Measurements from ENCODE around the gene HVCN1. TPM values are rescaled to one million over a fixed set of nuclear protein-coding genes. Genes with fewer than 3 reads are reported as not detected.
"Not testable (repeated sequence)": the region's sequence is repeated elsewhere in the genome, so short reads cannot be mapped to it uniquely, and the experiment has no call there.

Gene HVCN1
- 10 to 100 TPM in 1 of 2 donors, 1 to 10 TPM in 1; 9.2 to 12.4 TPM for total RNA-seq
- 10 to 100 TPM in 1 of 2 donors, 1 to 10 TPM in 1; 9.1 to 16.7 TPM for polyA plus RNA-seq
- long read RNA-seq, donor 1, partial matches to known transcripts: 0 of 3 reads
- long read RNA-seq, donor 1, other reads (novel, unspliced or antisense): 0 of 3 reads
- long read RNA-seq, donor 2, partial matches to known transcripts: 0 of 1 reads
- long read RNA-seq, donor 2, other reads (novel, unspliced or antisense): 0 of 1 reads
- long read RNA-seq, donor 3: 0 reads
- long read RNA-seq, donor 4, partial matches to known transcripts: 0 of 3 reads
- long read RNA-seq, donor 4, other reads (novel, unspliced or antisense): 0 of 3 reads
- long read RNA-seq, donor 5, partial matches to known transcripts: 0 of 3 reads
- long read RNA-seq, donor 5, other reads (novel, unspliced or antisense): 0 of 3 reads

- peak within 1 kb of the TSS; percentile 2 to 83 for H3K27ac ChIP-seq (ENCODE audit: low read depth in 1 of 2, low read length in 1 of 2)
- peaks cover 0 to 37% (median 14%) of the 10 kb centered on the region in 5 donors for H3K4me1 ChIP-seq (ENCODE audit: control insufficient read depth in 5 of 5, insufficient read depth in 5 of 5, low read length in 5 of 5)
- TF ChIP-seq CTCF (IDR thresholded peaks at IDR 0.05; ENCODE audit: control extremely low read depth, extremely low read depth): no peak
- H3K9ac ChIP-seq (ENCODE audit: insufficient read depth in 1 of 2, low read length in 2 of 2): peak within 1 kb of the TSS; percentile 46 to 50
- peaks cover 0 to 3% (median 0%) of the 10 kb centered on the region in 4 donors for H3K36me3 ChIP-seq (ENCODE audit: control insufficient read depth in 4 of 4, insufficient read depth in 4 of 4, low read length in 4 of 4)
- peaks cover 0 to 3% (median 0%) of the 10 kb centered on the region in 4 donors for H3K9me3 ChIP-seq (ENCODE audit: control insufficient read depth in 4 of 4, insufficient read depth in 3 of 4, low read length in 3 of 4)
- ATAC-seq (ENCODE audit: insufficient read depth, low FRiP score): peak; percentile 60
- 6 to 9% methylated on average over 40 to 64 of the region's 64 CpGs for WGBS, 2 donors
- H3K4me3 ChIP-seq: peak within 1 kb of the TSS; percentile 74
- peak in 1 of 3 donors; percentile 12 for DNase-seq
- H3K27me3 ChIP-seq (ENCODE audit: control insufficient read depth in 3 of 3, insufficient read depth in 3 of 3, low read length in 2 of 3): no peaks in the 10 kb centered on the region
These were observed at the start of gene HVCN1 for GRCh38 chr12:110688446-110689280. Gene HVCN1, minus strand, starts transcription at chr12:110689115. Its CDS starts 5,870 bp downstream, at chr12:110683245.

- Histone ChIP-seq H3K4me1 (ENCODE audit: control insufficient read depth in 5 of 5, insufficient read depth in 5 of 5, low read length in 5 of 5) (peaks cover 4 to 35% (median 23%) of the 10 kb centered on the region in 5 donors), H3K27me3 (ENCODE audit: control insufficient read depth in 3 of 3, insufficient read depth in 3 of 3, low read length in 2 of 3) (no peaks in the 10 kb centered on the region), H3K4me3 (no peak overlapping the region), H3K9ac (ENCODE audit: insufficient read depth in 1 of 2, low read length in 2 of 2) (no peak overlapping the region), H3K36me3 (ENCODE audit: control insufficient read depth in 4 of 4, insufficient read depth in 4 of 4, low read length in 4 of 4) (peaks cover 2 to 11% (median 7%) of the 10 kb centered on the region in 4 donors), H3K9me3 (ENCODE audit: control insufficient read depth in 4 of 4, insufficient read depth in 3 of 4, low read length in 3 of 4) (no peaks in the 10 kb centered on the region), H3K27ac (ENCODE audit: low read depth in 1 of 2, low read length in 1 of 2) (no peak overlapping the region)
- no peak for TF ChIP-seq CTCF (IDR thresholded peaks at IDR 0.05; ENCODE audit: control extremely low read depth, extremely low read depth)
- WGBS, 2 donors: 81 to 90% methylated on average over 3 of the region's 3 CpGs
- no peak for ATAC-seq (ENCODE audit: insufficient read depth, low FRiP score)
- no peak for DNase-seq
These were observed 48.6 kb upstream of the HVCN1 start for GRCh38 chr12:110737532-110737931.

GRCh38 chr12:110737016-110737415 lies 48.1 kb upstream of the HVCN1 start:
- not testable (repeated sequence) for ATAC-seq (ENCODE audit: insufficient read depth, low FRiP score); H3K9ac ChIP-seq (ENCODE audit: insufficient read depth in 1 of 2, low read length in 2 of 2); H3K9me3 ChIP-seq (ENCODE audit: control insufficient read depth in 4 of 4, insufficient read depth in 3 of 4, low read length in 3 of 4); H3K27me3 ChIP-seq (ENCODE audit: control insufficient read depth in 3 of 3, insufficient read depth in 3 of 3, low read length in 2 of 3); DNase-seq; H3K27ac ChIP-seq (ENCODE audit: low read depth in 1 of 2, low read length in 1 of 2); H3K4me3 ChIP-seq
- Histone ChIP-seq H3K36me3 (ENCODE audit: control insufficient read depth in 4 of 4, insufficient read depth in 4 of 4, low read length in 4 of 4) (peaks cover 2 to 11% (median 7%) of the 10 kb centered on the region in 4 donors), H3K4me1 (ENCODE audit: control insufficient read depth in 5 of 5, insufficient read depth in 5 of 5, low read length in 5 of 5) (peaks cover 4 to 40% (median 25%) of the 10 kb centered on the region in 5 donors)
- 71 to 79% methylated on average over 5 of the region's 5 CpGs for WGBS, 2 donors

GRCh38 chr12:110733900-110734299 lies 45.0 kb upstream of the HVCN1 start:
- no peak overlapping the region for H3K9ac ChIP-seq (ENCODE audit: insufficient read depth in 1 of 2, low read length in 2 of 2)
- TF ChIP-seq CTCF (IDR thresholded peaks at IDR 0.05; ENCODE audit: control extremely low read depth, extremely low read depth): no peak
- no peaks in the 10 kb centered on the region for H3K27me3 ChIP-seq (ENCODE audit: control insufficient read depth in 3 of 3, insufficient read depth in 3 of 3, low read length in 2 of 3)
- H3K4me3 ChIP-seq: no peak overlapping the region
- peaks cover 9 to 34% (median 17%) of the 10 kb centered on the region in 5 donors for H3K4me1 ChIP-seq (ENCODE audit: control insufficient read depth in 5 of 5, insufficient read depth in 5 of 5, low read length in 5 of 5)
- ATAC-seq (ENCODE audit: insufficient read depth, low FRiP score): no peak
- DNase-seq: no peak
- H3K9me3 ChIP-seq (ENCODE audit: control insufficient read depth in 4 of 4, insufficient read depth in 3 of 4, low read length in 3 of 4): no peaks in the 10 kb centered on the region
- no peak overlapping the region for H3K27ac ChIP-seq (ENCODE audit: low read depth in 1 of 2, low read length in 1 of 2)
- peaks cover 11 to 25% (median 14%) of the 10 kb centered on the region in 4 donors for H3K36me3 ChIP-seq (ENCODE audit: control insufficient read depth in 4 of 4, insufficient read depth in 4 of 4, low read length in 4 of 4)
- WGBS, 2 donors: 72 to 82% methylated on average over 1 of the region's 1 CpG

All from lung (tissue), 16 donors.